Esophagus muscularis mucosa (tissue), 4 donors: Measurements from ENCODE around the gene MARCHF7. TPM values are rescaled to one million over a fixed set of nuclear protein-coding genes. Genes with fewer than 3 reads are reported as not detected.

Experiments used
- DNase-seq: peaks from one replicate; pipeline ENCODE4 v3.0.0-alpha.2; 2017; ENCODE audit errors: extremely low spot score
- H3K27ac ChIP-seq, 4 donors: fragments of 200-600 bp; sonication (generic); replicated peaks in 1 of 4; 1 replicate in 3 of 4; 2 replicates in 1 of 4; pipeline ENCODE4 v1.5.1; 2016 to 2019; ENCODE audit warnings: mild to moderate bottlenecking in 1 of 4
- H3K27me3 ChIP-seq, 4 donors: fragments of 200-600 bp; sonication (generic); one replicate each; pipeline versions ENCODE4 v1.5.1 to v1.6.0; 2016 to 2019
- H3K36me3 ChIP-seq, 4 donors: fragments of 200-600 bp; sonication (generic); one replicate each; pipeline ENCODE4 v1.5.1; 2016 to 2019
- H3K4me1 ChIP-seq, 4 donors: fragments of 200-600 bp; sonication (generic); one replicate each; pipeline ENCODE4 v1.5.1; 2016 to 2019
- H3K4me3 ChIP-seq, 4 donors: fragments of 200-600 bp; sonication (generic); 1 replicate in 2 of 4; 2 replicates in 2 of 4; pipeline ENCODE4 v1.5.1; 2016 to 2019; ENCODE audit warnings: mild to moderate bottlenecking in 4 of 4, moderate library complexity in 1 of 4
- H3K9me3 ChIP-seq, 4 donors: fragments of 200-600 bp; sonication (generic); 1 replicate in 3 of 4; 2 replicates in 1 of 4; pipeline ENCODE4 v1.5.1; 2016 to 2019
- EP300 ChIP-seq: sonication (generic); formaldehyde crosslinking; IDR thresholded peaks from one replicate; pipeline ENCODE4 v1.6.1; 2017; ENCODE audit warnings: antibody characterized with exemption
- POLR2A ChIP-seq: fragments of 450-650 bp; IDR thresholded peaks from one replicate; pipeline ENCODE4 v1.6.1; 2017; ENCODE audit warnings: antibody characterized with exemption, moderate library complexity, mild to moderate bottlenecking, low read depth
- POLR2AphosphoS5 ChIP-seq, 2 donors: sonication (generic); formaldehyde crosslinking; IDR thresholded peaks; one replicate each; pipeline ENCODE4 v1.6.1; 2017; ENCODE audit warnings: antibody characterized with exemption in 2 of 2
- WGBS: methylation state at CpG from one replicate; pipeline ENCODE4 v1.1.5; 2018; 5-methylcytosine and 5-hydroxymethylcytosine counted together
- intact Hi-C: fragments of 100-400 bp; cut with DNase I; formaldehyde crosslinking; loops from one replicate; pipeline ENCODE4 v1.15.1; 2023
- total RNA-seq, 4 donors: library from RNA; depleted of rRNA; stranded (reverse); fragments of >200 nt; gene quantifications; one replicate each; pipeline versions ENCODE4 v1.1.0 to v1.2.1, GENCODE V29; 2016
- TF ChIP-seq, protein P1 (sequence below), 3 experiments: fragments of 200-600 bp in 2 of 3; fragments of 450-650 bp in 1 of 3; sonication (generic) in 2 of 3; IDR thresholded peaks; one replicate each; pipeline ENCODE4 v1.5.1; 2017 to 2019; ENCODE audit warnings: antibody characterized with exemption in 3 of 3, mild to moderate bottlenecking in 2 of 3, moderate library complexity in 1 of 3

Gene MARCHF7
- total RNA-seq, 4 donors from 2014 or later: 60.1 to 101 (median 89.4) TPM

GRCh38 chr2:159703491-159703890 is 8.8 kb upstream of the MARCHF7 start:
- no peak overlapping the region for H3K27ac ChIP-seq
- intact Hi-C loops: no loop called here
- H3K4me3 ChIP-seq: no peak overlapping the region
- H3K36me3 ChIP-seq: peaks cover 0 to 9% (median 4%) of the 10 kb centered on the region in 4 donors
- H3K4me1 ChIP-seq: peaks cover 8 to 10% (median 9%) of the 10 kb centered on the region in 4 donors
- H3K9me3 ChIP-seq: no peaks in the 10 kb centered on the region
- no peaks in the 10 kb centered on the region for H3K27me3 ChIP-seq
- WGBS: 98% methylated on average over 5 of the region's 5 CpGs
- no peak for DNase-seq
- TF ChIP-seq EP300 (no peak), POLR2AphosphoS5 (IDR thresholded peaks at IDR 0.05) (no peak), POLR2A (no peak)
- TF ChIP-seq, protein P1, sequence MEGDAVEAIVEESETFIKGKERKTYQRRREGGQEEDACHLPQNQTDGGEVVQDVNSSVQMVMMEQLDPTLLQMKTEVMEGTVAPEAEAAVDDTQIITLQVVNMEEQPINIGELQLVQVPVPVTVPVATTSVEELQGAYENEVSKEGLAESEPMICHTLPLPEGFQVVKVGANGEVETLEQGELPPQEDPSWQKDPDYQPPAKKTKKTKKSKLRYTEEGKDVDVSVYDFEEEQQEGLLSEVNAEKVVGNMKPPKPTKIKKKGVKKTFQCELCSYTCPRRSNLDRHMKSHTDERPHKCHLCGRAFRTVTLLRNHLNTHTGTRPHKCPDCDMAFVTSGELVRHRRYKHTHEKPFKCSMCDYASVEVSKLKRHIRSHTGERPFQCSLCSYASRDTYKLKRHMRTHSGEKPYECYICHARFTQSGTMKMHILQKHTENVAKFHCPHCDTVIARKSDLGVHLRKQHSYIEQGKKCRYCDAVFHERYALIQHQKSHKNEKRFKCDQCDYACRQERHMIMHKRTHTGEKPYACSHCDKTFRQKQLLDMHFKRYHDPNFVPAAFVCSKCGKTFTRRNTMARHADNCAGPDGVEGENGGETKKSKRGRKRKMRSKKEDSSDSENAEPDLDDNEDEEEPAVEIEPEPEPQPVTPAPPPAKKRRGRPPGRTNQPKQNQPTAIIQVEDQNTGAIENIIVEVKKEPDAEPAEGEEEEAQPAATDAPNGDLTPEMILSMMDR (IDR thresholded peaks at IDR 0.05): no peak

DNA sequence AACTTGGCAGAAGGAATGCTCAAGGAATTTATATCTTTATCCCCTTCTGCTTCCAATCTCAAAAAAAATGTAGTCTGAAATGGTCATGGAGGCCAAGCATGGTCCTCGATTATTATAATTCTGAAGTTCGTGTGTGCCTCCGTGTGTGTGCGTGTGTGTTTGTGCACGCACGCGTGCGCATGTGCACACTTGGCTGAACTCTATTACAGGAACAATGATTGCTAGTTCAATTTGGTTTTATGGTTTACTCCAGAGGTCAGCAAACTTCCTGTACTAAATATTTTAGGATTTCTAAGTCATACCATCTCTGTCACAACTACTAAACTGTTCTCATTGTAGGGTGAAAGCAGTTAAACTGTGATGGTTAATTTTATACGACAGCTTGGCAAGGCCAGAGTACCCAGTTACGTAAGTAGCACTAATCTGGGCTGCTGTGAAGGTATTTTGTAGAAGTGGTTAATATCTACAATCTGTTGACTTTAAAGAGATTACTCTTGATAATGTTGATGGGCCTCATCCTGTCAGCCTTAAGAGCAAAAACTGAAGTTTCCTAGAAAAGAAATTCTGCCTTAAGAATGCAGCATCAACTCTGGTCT is 5.8 kb upstream of the MARCHF7 start:
- 73% methylated on average over 10 of the region's 10 CpGs for WGBS
- H3K27me3 ChIP-seq: no peaks in the 10 kb centered on the region
- intact Hi-C loops: no loop called here
- no peak for DNase-seq
- TF ChIP-seq, protein P1 (IDR thresholded peaks at IDR 0.05): no peak
- TF ChIP-seq EP300 (no peak), POLR2A (no peak), POLR2AphosphoS5 (IDR thresholded peaks at IDR 0.05) (no peak)
- H3K27ac ChIP-seq: no peak overlapping the region
- H3K4me1 ChIP-seq: peaks cover 15 to 19% (median 17%) of the 10 kb centered on the region in 4 donors
- no peak overlapping the region for H3K4me3 ChIP-seq
- H3K36me3 ChIP-seq: peaks cover 0 to 4% (median 0%) of the 10 kb centered on the region in 4 donors
- no peaks in the 10 kb centered on the region for H3K9me3 ChIP-seq

- peaks cover 17 to 22% (median 20%) of the 10 kb centered on the region in 4 donors for H3K4me1 ChIP-seq
- intact Hi-C loops: no loop called here
- 96% methylated on average over 5 of the region's 5 CpGs for WGBS
These were observed 4.1 kb upstream of the MARCHF7 start for GRCh38 chr2:159708066-159708760.

DNA sequence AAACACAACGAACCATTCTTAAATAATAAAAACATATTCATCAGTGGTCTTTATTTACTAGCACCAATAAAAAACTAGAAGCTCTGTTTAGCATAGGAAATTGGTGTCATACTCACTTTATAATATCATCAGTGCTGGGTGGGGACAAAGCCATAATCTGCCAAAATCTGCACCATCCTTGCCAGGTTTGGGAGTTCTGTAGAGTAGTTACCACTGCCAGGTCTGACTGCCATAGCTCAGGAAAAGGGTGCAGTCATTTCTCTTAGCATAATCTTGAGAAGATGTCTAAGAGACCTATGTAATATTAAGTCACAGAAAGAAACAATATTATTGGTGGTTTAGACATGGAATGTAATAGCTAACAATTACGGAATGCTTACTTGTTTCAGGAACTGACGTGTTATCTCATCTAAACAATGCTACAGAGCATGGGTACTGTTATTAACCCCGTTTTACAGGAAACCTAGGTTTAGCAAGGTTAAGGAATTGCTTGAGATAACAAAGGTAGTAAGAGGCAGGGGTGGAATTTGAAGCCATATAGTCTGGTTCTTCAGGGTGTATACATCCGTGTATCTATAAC is 1.6 kb upstream of the MARCHF7 start:
- H3K9me3 ChIP-seq: no peaks in the 10 kb centered on the region
- intact Hi-C loops: no loop called here
- H3K27ac ChIP-seq: peak overlapping the region; percentile 96 to 99 (median 98)
- WGBS: 56% methylated on average over 5 of the region's 5 CpGs
- TF ChIP-seq POLR2A (no peak), POLR2AphosphoS5 (IDR thresholded peaks at IDR 0.05) (no peak), EP300 (no peak)
- TF ChIP-seq, protein P1 (IDR thresholded peaks at IDR 0.05): no peak
- peaks cover 32 to 46% (median 43%) of the 10 kb centered on the region in 4 donors for H3K4me1 ChIP-seq
- peaks cover 0 to 7% (median 3%) of the 10 kb centered on the region in 4 donors for H3K36me3 ChIP-seq
- H3K27me3 ChIP-seq: no peaks in the 10 kb centered on the region
- no peak for DNase-seq
- no peak overlapping the region for H3K4me3 ChIP-seq

More at GRCh38 chr2:159708066-159708760, 4.1 kb upstream of the MARCHF7 start:
- no peak for DNase-seq
- H3K4me3 ChIP-seq: no peak overlapping the region
- H3K9me3 ChIP-seq: no peaks in the 10 kb centered on the region
- H3K36me3 ChIP-seq: peaks cover 0 to 4% (median 0%) of the 10 kb centered on the region in 4 donors
- no peaks in the 10 kb centered on the region for H3K27me3 ChIP-seq
- TF ChIP-seq, protein P1 (IDR thresholded peaks at IDR 0.05): no peak
- TF ChIP-seq POLR2AphosphoS5 (IDR thresholded peaks at IDR 0.05): no peak
- no peak for TF ChIP-seq EP300
- TF ChIP-seq POLR2A: no peak
- no peak overlapping the region for H3K27ac ChIP-seq
